A549 treated with CpdA at 1 μM for 4 hours (cell line): ENCODE data around the gene MAPRE2. TPM values are rescaled to one million over a fixed set of nuclear protein-coding genes. Genes with fewer than 3 reads are reported as not detected.

Experiments used
- total RNA-seq: library from RNA; stranded (reverse); fragments of 200-300 nt; extraction: Qiagen RNA extraction; gene quantifications from 5 replicates; pipeline ENCODE4 v1.2.3, GENCODE V29; 2022; ENCODE audit warnings: low read depth

Gene MAPRE2
- 14.2 to 17.9 TPM (median 14.7 TPM) in 5 replicates for total RNA-seq

DNA sequence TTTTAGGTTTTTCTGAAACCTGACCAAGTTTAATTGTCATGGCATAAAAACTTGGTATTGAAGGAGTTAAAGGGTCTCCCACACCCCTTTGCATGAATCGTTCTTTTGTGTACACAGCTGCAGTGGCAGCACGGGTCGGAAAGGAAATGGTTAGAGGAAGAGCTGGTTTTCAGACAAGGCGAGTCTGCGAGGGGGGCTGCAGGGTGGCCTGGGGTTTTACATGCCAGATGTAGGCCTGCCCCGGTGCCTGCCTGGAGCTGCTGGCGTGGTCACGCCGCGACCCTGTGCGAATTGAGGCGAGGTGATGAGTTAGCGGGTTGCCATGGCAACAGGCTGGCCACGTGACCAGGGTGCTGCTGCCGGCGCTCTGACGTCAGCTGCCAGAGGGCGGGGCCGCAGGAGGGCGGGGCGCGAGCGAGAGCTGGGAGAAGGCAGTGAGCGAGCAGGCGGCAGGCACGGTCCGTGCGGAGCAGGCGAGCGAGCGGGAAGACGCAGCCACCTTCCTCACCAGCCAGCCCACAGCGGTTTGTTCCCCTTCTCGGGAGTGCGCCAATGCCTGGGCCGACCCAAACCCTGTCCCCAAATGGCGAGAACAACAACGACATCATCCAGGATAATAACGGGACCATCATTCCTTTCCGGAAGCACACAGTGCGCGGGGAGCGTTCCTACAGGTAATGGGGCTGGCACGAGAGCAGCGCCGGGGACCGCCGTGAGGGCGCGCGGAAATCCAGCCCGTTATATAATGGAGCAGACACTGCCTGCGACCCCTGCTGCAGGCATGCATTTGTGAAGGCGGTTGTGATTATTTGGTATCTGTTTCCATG lies at the start of gene MAPRE2:
TSS of gene MAPRE2 (plus strand) at position 426 of the 827 bp plus-strand sequence. CDS start at position 553, 127 bp downstream.

Other genes with a start within 250 kb of the MAPRE2 start
- 2.9 to 4.8 TPM (median 4.6 TPM) in 5 replicates for gene ZNF397, start 199.6 kb downstream of the MAPRE2 start, total RNA-seq
- 0.52 to 1.8 TPM (median 0.79 TPM) in 5 replicates for gene ZSCAN30, start 248.8 kb downstream of the MAPRE2 start, total RNA-seq